Fibroblast of villous mesenchyme (primary cell): ENCODE measurements around the gene RAB40C. TPM values are rescaled to one million over a fixed set of nuclear protein-coding genes. Genes with fewer than 3 reads are reported as not detected.

Experiments
- DNase-seq: peaks from one replicate; pipeline ENCODE4 v3.0.0-alpha.2; 2010; ENCODE audit warnings: low read depth
- H3K4me3 ChIP-seq: 2 replicates; pipeline ENCODE4 v1.5.1; 2011; ENCODE audit warnings: low read depth, mild to moderate bottlenecking, low read length
- total RNA-seq: library from RNA; depleted of rRNA; stranded (reverse); fragments of >200 nt; gene quantifications from 2 replicates; pipeline ENCODE4 v1.2.3, GENCODE V29; 2012
- TF ChIP-seq, protein P1 (sequence below): IDR thresholded peaks from 2 replicates; pipeline ENCODE4 v1.5.1; 2012; ENCODE audit warnings: low read depth, mild to moderate bottlenecking, low read length; ENCODE audit not compliant: insufficient read depth

Gene RAB40C
- total RNA-seq, 1 donor = 9.9 TPM

DNA sequence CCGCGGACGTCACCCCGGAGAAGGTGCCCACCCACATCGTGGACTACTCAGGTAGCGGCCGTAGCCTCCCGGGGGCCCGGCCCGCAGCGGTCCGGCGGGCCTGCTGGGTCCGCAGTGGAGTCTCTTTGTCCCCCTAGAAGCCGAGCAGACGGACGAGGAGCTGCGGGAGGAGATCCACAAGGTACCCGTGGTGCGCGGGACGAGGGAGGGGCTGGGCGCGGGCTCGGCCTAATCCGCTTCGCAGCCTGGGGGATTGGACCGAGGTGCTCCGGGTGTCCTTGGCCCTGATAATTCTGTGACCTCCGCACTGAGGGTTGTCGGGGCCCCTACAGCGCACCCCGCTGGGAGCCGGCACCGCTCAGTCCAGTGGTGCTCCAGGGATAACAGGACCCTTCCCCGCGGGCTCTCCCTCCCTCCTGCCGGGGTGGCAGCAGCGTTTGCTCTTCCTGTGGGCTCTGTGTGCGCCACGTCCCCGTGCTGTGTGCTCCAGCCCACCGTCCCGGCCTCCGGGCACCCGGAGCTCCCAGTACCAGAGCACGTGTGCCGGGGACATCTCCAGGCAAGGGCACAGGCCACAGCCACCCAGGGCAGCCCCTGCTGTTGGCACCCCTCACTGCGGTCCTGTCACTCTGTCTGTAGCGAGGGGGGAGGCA is 78.8 kb downstream of the RAB40C start:
- TF ChIP-seq, protein P1, sequence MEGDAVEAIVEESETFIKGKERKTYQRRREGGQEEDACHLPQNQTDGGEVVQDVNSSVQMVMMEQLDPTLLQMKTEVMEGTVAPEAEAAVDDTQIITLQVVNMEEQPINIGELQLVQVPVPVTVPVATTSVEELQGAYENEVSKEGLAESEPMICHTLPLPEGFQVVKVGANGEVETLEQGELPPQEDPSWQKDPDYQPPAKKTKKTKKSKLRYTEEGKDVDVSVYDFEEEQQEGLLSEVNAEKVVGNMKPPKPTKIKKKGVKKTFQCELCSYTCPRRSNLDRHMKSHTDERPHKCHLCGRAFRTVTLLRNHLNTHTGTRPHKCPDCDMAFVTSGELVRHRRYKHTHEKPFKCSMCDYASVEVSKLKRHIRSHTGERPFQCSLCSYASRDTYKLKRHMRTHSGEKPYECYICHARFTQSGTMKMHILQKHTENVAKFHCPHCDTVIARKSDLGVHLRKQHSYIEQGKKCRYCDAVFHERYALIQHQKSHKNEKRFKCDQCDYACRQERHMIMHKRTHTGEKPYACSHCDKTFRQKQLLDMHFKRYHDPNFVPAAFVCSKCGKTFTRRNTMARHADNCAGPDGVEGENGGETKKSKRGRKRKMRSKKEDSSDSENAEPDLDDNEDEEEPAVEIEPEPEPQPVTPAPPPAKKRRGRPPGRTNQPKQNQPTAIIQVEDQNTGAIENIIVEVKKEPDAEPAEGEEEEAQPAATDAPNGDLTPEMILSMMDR = no peak
- no peak for DNase-seq
- peak overlapping the region; percentile 86 for H3K4me3 ChIP-seq

DNA sequence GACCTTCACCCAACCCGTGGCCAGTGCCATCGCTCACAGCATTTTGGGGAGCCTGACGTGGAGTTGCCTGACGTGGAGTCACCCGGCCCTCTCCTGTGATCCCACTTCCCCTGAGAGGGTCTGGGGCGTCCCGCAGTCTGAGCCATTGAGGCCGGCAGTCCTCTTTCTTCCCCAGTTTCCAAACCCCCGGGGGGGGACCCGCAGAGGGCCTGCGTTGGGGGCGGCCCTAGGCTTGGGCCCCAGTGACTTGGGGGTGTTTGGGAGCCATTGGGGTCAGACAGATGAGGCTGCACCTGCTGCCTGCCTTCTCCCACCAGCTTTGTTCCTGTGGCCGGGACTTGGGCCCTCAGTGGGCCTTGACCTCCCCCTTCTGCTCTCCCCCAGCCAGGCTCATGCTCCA is 79.8 kb downstream of the RAB40C start:
- TF ChIP-seq, protein P1 = no peak
- DNase-seq = no peak
- no peak overlapping the region for H3K4me3 ChIP-seq

DNA sequence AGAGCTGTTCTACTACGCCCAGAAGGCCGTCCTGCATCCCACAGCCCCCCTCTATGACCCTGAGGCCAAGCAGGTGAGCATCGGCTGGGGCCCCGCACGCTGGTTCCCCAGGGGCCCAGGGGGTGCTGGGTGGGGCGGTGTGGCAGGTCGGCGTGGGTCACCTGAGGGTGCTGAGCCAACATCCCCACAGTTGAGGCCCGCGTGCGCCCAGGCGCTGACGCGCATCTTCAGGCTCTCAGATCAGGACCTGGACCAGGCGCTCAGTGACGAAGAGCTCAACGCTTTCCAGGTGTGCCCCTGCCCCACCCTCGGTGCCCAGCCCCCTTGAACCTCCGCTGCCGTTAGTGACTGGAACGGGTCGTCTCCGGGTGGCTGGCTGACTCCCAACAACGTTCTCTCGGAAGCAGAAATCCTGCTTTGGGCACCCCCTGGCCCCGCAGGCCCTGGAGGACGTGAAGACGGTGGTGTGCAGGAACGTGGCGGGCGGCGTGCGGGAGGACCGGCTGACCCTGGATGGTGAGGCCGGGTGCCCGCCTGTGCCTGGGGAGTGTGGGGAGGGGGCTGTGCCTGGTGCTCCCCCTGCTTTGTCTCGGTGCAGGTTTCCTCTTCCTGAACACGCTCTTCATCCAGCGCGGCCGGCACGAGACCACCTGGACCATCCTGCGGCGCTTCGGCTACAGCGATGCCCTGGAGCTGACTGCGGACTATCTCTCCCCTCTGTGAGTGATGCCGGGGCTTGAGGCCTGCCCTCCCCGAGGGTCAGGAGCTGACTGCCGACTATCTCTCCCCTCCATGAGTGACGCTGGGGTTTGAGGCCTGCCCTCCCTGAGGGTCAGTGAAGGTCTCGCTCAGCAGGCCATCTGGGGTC is 80.9 kb downstream of the RAB40C start:
- DNase-seq = no peak
- H3K4me3 ChIP-seq = no peak overlapping the region
- TF ChIP-seq, protein P1 = no peak

DNA sequence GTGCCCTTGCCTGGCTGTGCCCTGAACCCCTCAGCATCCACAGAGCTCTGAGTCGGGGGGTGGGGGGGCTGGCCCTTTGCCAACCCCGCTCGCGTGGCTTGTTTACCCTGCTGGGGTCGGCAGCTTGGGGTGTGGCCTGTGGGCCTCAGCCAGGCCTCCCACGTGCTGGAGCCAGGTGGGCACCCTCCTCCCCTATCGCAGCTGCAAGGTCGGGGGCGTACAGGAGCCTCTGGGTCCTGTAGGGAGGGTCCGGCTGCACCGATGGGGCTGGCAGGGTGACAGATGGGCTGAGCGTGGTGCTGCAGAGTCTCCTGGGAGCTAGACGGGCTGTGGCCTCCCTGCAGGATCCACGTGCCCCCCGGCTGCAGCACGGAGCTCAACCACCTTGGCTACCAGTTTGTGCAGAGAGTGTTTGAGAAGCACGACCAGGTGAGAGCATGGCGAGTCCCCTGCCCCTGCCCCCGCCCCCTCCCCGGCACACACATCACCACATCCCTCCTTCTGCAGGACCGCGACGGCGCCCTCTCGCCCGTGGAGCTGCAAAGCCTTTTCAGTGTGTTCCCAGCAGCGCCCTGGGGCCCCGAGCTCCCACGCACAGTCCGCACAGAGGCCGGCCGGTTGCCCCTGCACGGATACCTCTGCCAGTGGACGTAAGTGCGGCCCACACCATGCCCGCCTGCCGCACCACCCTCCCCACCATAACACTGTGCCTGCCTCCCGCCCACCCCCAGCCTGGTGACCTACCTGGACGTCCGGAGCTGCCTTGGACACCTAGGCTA is 81.7 kb downstream of the RAB40C start:
- TF ChIP-seq, protein P1 = no peak
- no peak overlapping the region for H3K4me3 ChIP-seq
- DNase-seq = no peak

DNA sequence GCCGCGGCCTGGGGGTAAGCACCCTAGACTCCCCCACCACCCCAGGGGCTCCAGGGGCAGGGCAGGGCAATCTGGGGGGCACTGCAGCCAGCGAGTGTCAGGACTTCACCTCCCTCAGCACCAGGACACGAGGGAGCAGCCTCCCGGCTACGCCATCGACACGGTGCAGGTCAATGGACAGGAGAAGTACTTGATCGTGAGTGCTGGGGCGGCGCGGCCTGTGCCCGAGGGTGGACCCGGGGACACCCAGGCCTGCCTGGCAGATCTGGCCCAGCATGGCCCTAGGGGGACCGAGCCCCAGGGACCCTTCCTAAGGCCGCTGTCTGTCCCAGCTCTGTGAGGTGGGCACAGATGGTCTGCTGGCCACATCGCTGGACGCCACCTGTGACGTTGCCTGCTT is 82.5 kb downstream of the RAB40C start:
- H3K4me3 ChIP-seq = no peak overlapping the region
- TF ChIP-seq, protein P1 = no peak
- DNase-seq = no peak

DNA sequence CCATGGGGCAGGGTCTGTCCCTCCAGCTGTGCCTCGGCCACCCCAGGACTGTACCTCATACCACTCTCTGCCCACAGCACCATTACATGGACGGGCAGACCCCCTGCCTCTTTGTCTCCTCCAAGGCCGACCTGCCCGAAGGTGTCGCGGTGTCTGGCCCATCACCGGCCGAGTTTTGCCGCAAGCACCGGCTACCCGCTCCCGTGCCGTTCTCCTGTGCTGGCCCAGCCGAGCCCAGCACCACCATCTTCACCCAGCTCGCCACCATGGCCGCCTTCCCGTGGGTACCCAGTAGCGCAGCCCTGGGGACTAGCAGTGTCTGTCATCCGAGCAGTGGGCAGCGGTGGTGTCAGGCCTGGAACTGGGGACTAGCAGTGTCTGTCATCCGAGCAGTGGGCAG is 83.0 kb downstream of the RAB40C start:
- TF ChIP-seq, protein P1 = no peak
- DNase-seq = no peak
- H3K4me3 ChIP-seq = no peak overlapping the region
